ENCODE measurements around the gene L3MBTL2. TPM values are rescaled to one million over a fixed set of nuclear protein-coding genes. Genes with fewer than 3 reads are reported as not detected.

Gene L3MBTL2
- total and polyA plus RNA-seq, 2 of the 13 experiments (the other 11 are each of a cell fraction or from before 2014, with no cell fraction given), result 13.8 to 33.7 TPM

DNA sequence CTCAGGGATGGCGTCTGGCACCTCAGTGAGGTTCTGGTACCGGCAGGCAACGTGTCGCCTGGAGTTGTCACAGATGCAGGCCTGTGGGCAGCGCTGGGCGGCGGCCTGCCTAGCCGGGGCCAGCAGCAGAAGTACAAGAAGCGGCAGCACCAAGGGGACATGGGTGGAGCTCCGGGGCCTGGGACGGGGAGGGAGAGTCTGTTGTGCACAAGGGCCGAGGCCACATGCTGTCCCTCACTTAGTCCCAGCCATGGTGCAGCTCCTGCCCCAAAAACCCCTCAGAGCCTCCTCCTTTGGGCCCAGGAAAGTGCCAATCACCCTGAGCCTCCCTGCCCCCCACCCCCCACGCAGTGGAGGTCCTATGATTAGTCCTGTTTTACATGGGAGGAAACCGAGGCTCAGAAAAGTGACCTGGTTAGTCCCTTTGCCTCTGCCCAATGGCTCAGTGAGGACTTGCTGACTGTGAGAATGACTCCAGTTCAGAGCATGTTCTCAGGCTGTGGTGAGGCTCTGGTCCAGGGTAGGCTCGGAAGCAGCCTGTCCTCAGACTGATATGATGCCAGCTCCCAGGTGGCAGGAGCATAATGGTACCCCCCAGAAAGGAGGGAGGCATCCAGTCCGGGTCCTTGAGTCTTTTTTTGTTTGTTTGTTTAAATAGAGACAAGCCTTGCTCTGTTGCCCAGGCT, 34.5 kb downstream of the L3MBTL2 start:
- in situ Hi-C loops (cut with HindIII; ENCODE audit: extremely low pct_ligation_motif_present, low pct_unique_long_range_greater_than_20kb), result no loop called here
- POLR2A ChIA-PET, result no interaction called here

More for the DNA sequence above, 34.5 kb downstream of the L3MBTL2 start:
- H3K27ac ChIP-seq (ENCODE audit: extremely low read length, insufficient read depth, low read length), result no peak overlapping the region
- H3K79me2 ChIP-seq (ENCODE audit: insufficient read depth, low read length), result no peaks in the 10 kb centered on the region
- H3K4me2 ChIP-seq (ENCODE audit: low read depth, low read length), result peak overlapping the region; percentile 90
- no peaks in the 10 kb centered on the region for H3K36me3 ChIP-seq (replicated peaks in 1 of 2; ENCODE audit: control insufficient read depth in 1 of 2, insufficient read depth in 2 of 2, low read length in 2 of 2)
- no peak for TF ChIP-seq CHCHD3 (CRISPR knock-in tag; IDR thresholded peaks at IDR 0.05)
- TF ChIP-seq, protein P1, sequence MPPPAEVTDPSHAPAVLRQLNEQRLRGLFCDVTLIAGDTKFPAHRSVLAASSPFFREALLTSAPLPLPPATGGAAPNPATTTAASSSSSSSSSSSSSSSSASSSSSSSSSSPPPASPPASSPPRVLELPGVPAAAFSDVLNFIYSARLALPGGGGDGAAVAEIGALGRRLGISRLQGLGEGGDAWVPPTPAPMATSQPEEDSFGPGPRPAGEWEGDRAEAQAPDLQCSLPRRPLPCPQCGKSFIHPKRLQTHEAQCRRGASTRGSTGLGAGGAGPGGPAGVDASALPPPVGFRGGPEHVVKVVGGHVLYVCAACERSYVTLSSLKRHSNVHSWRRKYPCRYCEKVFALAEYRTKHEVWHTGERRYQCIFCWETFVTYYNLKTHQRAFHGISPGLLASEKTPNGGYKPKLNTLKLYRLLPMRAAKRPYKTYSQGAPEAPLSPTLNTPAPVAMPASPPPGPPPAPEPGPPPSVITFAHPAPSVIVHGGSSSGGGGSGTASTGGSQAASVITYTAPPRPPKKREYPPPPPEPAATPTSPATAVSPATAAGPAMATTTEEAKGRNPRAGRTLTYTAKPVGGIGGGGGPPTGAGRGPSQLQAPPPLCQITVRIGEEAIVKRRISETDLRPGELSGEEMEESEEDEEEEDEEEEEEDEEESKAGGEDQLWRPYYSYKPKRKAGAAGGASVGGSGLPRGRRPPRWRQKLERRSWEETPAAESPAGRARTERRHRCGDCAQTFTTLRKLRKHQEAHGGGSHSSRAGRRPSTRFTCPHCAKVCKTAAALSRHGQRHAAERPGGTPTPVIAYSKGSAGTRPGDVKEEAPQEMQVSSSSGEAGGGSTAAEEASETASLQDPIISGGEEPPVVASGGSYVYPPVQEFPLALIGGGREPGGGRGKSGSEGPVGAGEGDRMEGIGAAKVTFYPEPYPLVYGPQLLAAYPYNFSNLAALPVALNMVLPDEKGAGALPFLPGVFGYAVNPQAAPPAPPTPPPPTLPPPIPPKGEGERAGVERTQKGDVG (CRISPR knock-in tag; IDR thresholded peaks at IDR 0.05; ENCODE audit: borderline replicate concordance), result no peak
- TF ChIP-seq, protein P2, sequence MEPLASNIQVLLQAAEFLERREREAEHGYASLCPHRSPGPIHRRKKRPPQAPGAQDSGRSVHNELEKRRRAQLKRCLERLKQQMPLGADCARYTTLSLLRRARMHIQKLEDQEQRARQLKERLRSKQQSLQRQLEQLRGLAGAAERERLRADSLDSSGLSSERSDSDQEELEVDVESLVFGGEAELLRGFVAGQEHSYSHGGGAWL (CRISPR knock-in tag; IDR thresholded peaks at IDR 0.05), result no peak
- TF ChIP-seq AKAP8 (CRISPR knock-in tag; IDR thresholded peaks at IDR 0.05), result no peak
- no peak for TF ChIP-seq POLR2AphosphoS2 (IDR thresholded peaks at IDR 0.05; ENCODE audit: low read depth, low read length)
- no peaks in the 10 kb centered on the region for H3K27me3 ChIP-seq (ENCODE audit: control insufficient read depth in 1 of 2, insufficient read depth in 2 of 2, low read length in 2 of 2)
- CTCF ChIA-PET (ENCODE audit: low intra/inter-chr PET ratio, low total read pairs), result no interaction called here
- H3K9me3 ChIP-seq (ENCODE audit: low read length), result no peaks in the 10 kb centered on the region
- no peak overlapping the region; a peak in 1 of 6 replicates for H3K4me3 ChIP-seq (replicated peaks in 1 of 3; ENCODE audit: insufficient read depth in 1 of 3, low read depth in 2 of 3, low read length in 3 of 3)
- BruUV-seq (replicated peaks), result no TSS peak
- peaks cover 31% of the 10 kb centered on the region for H3K4me1 ChIP-seq (ENCODE audit: insufficient read depth, low read length)
- WGBS (ENCODE audit: low lambda C conversion rate), result 65% methylated on average over 5 of the region's 16 CpGs
- no peak for FAIRE-seq
- no peak overlapping the region for H3K9ac ChIP-seq (ENCODE audit: insufficient read depth, low read depth, low read length)
- ATAC-seq, result peak; percentile 10
- H4K20me1 ChIP-seq (ENCODE audit: insufficient read depth, low read length), result no peaks in the 10 kb centered on the region
- DNase-seq (ENCODE audit: low spot score), result no peak
- intact Hi-C loops (cut with micrococcal nuclease; ENCODE audit: unreplicated experiment), result loop anchor here (5.0 kb wide), 1 partner anchor 48 kb away; the partner anchor contains the start of gene RANGAP1
- H2AFZ ChIP-seq (ENCODE audit: low read length), result no peak overlapping the region
